PC-9 (cell line): ENCODE data around the gene NADK.

Experiments used
- EZH2 ChIP-seq: fragments of 200-600 bp; sonication (generic); IDR thresholded peaks from 2 replicates; pipeline ENCODE4 v1.8.0; 2017; ENCODE audit warnings: antibody characterized with exemption, low read depth
- TF ChIP-seq, protein P1 (sequence below): fragments of 200-600 bp; sonication (generic); conservative IDR thresholded peaks from 2 replicates; pipeline ENCODE4 v1.6.1; 2017; ENCODE audit warnings: mixed run types, antibody characterized with exemption, mild to moderate bottlenecking, moderate library complexity

DNA sequence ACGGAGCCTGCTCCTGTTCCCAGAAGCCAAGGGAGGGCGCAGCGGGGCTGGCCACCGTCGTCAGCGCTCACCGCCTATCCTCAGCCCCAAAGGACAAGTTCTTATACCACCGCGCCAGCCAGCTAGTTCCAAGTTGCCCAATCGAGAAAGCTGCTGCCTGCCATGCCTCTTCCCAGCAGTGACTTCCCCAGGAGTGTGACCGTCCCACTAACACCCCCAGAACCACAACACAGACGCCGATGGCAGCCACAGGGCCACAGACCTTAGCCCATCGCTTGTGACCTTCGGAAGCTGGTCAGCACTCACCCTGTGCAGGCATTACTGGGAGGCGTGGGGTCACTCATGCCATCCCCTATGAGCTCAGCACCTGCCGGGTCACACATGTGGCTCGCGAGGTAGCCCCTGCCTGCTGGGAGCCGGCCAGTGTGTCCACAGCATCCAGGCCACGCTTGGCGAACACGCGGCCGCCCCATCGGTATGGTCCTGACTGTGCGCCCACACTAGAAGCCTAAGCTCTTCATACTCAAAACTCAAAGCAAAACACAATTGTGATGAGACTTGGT lies 20.1 kb downstream of the NADK start:
- TF ChIP-seq, protein P1, sequence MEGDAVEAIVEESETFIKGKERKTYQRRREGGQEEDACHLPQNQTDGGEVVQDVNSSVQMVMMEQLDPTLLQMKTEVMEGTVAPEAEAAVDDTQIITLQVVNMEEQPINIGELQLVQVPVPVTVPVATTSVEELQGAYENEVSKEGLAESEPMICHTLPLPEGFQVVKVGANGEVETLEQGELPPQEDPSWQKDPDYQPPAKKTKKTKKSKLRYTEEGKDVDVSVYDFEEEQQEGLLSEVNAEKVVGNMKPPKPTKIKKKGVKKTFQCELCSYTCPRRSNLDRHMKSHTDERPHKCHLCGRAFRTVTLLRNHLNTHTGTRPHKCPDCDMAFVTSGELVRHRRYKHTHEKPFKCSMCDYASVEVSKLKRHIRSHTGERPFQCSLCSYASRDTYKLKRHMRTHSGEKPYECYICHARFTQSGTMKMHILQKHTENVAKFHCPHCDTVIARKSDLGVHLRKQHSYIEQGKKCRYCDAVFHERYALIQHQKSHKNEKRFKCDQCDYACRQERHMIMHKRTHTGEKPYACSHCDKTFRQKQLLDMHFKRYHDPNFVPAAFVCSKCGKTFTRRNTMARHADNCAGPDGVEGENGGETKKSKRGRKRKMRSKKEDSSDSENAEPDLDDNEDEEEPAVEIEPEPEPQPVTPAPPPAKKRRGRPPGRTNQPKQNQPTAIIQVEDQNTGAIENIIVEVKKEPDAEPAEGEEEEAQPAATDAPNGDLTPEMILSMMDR = no peak
- TF ChIP-seq EZH2 = no peak
